Activated naive CD8-positive, alpha-beta T cell treated with anti-CD3 and anti-CD28 coated beads for 36 hours (primary cell): ENCODE measurements around the gene TECPR1. TPM values are rescaled to one million over a fixed set of nuclear protein-coding genes. Genes with fewer than 3 reads are reported as not detected.

ENCODE experiments used
- DNase-seq: peaks from one replicate; pipeline ENCODE4 v3.0.0; 2021
- H3K27ac Mint-ChIP-seq: one replicate; pipeline ENCODE4 v1.8.0; 2022; ENCODE audit warnings: mild to moderate bottlenecking, moderate library complexity, mixed read lengths
- H3K27me3 Mint-ChIP-seq: one replicate; pipeline ENCODE4 v1.8.0; 2022; ENCODE audit warnings: mild to moderate bottlenecking, mixed read lengths
- H3K36me3 Mint-ChIP-seq: one replicate; pipeline ENCODE4 v1.8.0; 2021; ENCODE audit warnings: mild to moderate bottlenecking, mixed read lengths
- H3K4me1 Mint-ChIP-seq: one replicate; pipeline ENCODE4 v1.8.0; 2021; ENCODE audit warnings: mixed read lengths
- H3K4me3 Mint-ChIP-seq: one replicate; pipeline ENCODE4 v1.8.0; 2022; ENCODE audit warnings: mild to moderate bottlenecking, moderate library complexity, mixed read lengths
- H3K9me3 Mint-ChIP-seq: one replicate; pipeline ENCODE4 v1.8.0; 2022; ENCODE audit warnings: mixed read lengths
- total RNA-seq, 2 experiments: library from RNA; stranded (reverse); gene quantifications; one replicate each; pipeline ENCODE4 v1.2.3, GENCODE V29; 2021

TECPR1 gene
- total RNA-seq, 2 experiments from 2014 or later = 18.3 to 25.6 TPM

GRCh38 chr7:98167653-98168052 lies 84.4 kb downstream of the TECPR1 start:
- Mint-ChIP-seq H3K9me3 (no peaks in the 10 kb centered on the region), H3K36me3 (peaks cover 1% of the 10 kb centered on the region), H3K4me1 (peaks cover 6% of the 10 kb centered on the region)

GRCh38 chr7:98166668-98166970 lies 85.4 kb downstream of the TECPR1 start:
- Mint-ChIP-seq H3K4me1 (peaks cover 7% of the 10 kb centered on the region), H3K36me3 (no peaks in the 10 kb centered on the region), H3K9me3 (no peaks in the 10 kb centered on the region), H3K27me3 (no peaks in the 10 kb centered on the region), H3K4me3 (no peak overlapping the region), H3K27ac (no peak overlapping the region)
- DNase-seq = no peak

More at GRCh38 chr7:98167653-98168052, 84.4 kb downstream of the TECPR1 start:
- Mint-ChIP-seq H3K4me3 (peak overlapping the region; percentile 14), H3K27me3 (no peaks in the 10 kb centered on the region), H3K27ac (no peak overlapping the region)
- DNase-seq = no peak

GRCh38 chr7:98165827-98166667 lies 86.0 kb downstream of the TECPR1 start:
- Mint-ChIP-seq H3K4me1 (peaks cover 7% of the 10 kb centered on the region), H3K27ac (no peak overlapping the region), H3K27me3 (no peaks in the 10 kb centered on the region), H3K36me3 (no peaks in the 10 kb centered on the region), H3K9me3 (no peaks in the 10 kb centered on the region), H3K4me3 (no peak overlapping the region)
- peak; percentile 62 for DNase-seq

Other genes with a start within 250 kb of the TECPR1 start
- 10 to 100 TPM; 11.2 to 13.0 TPM for gene LMTK2, start 145.4 kb downstream of the TECPR1 start, total RNA-seq
- gene BHLHA15, start 40.8 kb downstream of the TECPR1 start, total RNA-seq = 1 to 10 TPM in 1 of 2 experiments, under 1 TPM in 1; 0.76 to 2.0 TPM
- 10 to 100 TPM; 51.3 to 52.3 TPM for gene BRI3, start 29.5 kb upstream of the TECPR1 start, total RNA-seq
- 1 to 10 TPM; 2.3 TPM for gene BAIAP2L1, start 148.9 kb upstream of the TECPR1 start, total RNA-seq